ENCODE measurements around the gene PRAMEF20.
"Not testable (repeated sequence)": the region's sequence is repeated elsewhere in the genome, so short reads cannot be mapped to it uniquely, and the experiment has no call there.

GRCh38 chr1:13393004-13393403 lies 17.2 kb upstream of the PRAMEF20 start:
- TF ChIP-seq CTCF (IDR thresholded peaks at IDR 0.05; ENCODE audit: borderline replicate concordance, extremely low read depth, low read length, poor library complexity, severe bottlenecking); EZH2 (IDR thresholded peaks at IDR 0.05; ENCODE audit: borderline replicate concordance, low read depth, low read length, severe bottlenecking): not testable (repeated sequence)

Data from DND-41 (cell line).